Mucosa of gallbladder (tissue), 1 donor: ENCODE data around the gene CSAD. TPM values are rescaled to one million over a fixed set of nuclear protein-coding genes. Genes with fewer than 3 reads are reported as not detected.
"Not testable (repeated sequence)": the region's sequence is repeated elsewhere in the genome, so short reads cannot be mapped to it uniquely, and the experiment has no call there.

ENCODE experiments used
- DNase-seq: peaks from one replicate; pipeline ENCODE4 v3.0.0-alpha.2; 2020; ENCODE audit warnings: low spot score
- total RNA-seq: library from RNA; stranded (reverse); gene quantifications from one replicate; pipeline ENCODE4 v1.2.1, GENCODE V29; 2021
- donor health status: DM: no; HTN: no; CAD: no.

The CSAD gene
- total RNA-seq, 1 donor from 2014 or later = 44.3 TPM

DNA sequence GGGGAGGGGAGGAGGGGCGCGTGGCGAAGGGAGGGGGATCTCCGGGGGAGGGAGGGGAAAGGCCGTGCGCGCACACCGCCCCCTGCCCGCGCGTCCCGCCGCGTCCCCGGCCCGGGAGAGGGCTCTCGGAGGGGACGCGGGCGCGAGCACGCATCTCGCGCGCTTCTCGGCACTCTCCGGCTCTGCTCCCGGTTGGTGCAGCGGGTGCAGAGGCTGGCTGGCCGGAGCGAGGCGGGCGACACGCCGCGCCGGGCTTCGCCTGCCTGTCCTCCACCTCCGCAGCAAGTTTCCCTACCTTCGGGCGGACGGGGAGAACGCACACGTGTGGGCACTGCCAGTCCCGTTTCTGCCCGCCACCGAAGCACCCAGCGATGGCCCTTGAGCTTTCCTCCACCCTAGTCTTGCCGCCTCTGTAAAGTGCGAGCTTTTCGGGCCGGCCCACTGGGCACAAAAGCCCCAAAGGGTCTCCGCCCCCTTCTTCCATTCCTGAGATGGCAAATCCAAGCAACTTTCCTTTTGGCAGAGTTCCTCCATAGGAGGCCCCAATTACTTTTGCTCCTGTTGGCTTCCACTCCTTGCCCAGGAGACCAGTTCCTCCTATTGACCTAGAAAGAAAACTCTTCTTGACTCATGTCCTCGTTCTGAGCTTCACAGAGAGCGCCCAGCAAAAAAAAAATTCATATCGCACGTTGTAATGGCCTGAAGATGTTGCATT lies 363 bp upstream of the CSAD start:
- peak; percentile 66 for DNase-seq

DNA sequence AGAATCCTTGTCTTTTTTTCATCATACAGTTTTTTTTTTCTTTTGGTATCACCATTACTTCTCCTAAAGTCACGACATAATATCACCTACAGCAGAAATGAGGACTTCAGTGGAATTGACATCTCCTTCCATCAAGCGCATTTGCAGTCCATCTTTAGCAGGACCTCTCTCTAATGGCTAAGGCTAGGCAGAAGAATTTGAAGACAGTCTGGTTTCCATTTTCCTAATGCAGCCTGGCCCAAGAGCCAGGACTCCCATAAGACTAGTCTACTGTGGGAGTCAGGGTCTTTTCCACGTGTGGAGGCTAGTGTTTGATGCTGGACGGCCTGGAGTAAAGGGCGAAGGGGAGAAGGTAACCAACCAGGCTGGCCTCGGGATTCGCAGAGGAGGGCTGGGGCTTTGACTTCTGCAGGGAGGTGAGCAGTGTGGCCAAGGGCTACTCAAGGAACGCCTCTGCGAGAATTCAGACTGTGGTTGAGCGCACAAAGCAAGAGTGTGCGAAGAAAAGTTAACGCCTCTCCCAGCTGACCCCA lies 972 bp downstream of the CSAD start:
- no peak for DNase-seq

DNA sequence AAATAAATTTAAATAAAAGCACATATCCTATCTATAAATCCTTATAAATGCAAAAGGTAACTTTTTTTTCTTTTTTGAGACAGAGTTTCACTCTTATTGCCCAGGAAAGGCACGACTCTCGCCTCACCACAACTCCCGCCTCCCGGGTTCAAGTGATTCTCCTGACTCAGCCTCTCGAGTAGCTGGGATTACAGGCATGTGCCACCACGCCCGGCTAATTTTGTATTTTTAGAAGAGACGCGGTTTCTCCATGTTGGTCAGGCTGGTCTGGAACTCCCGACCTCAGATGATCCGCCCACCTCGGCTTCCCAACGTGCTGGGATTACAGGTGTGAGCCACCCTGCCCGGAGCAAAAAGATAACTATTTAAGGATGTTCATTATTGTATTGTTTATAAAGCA lies 1.9 kb downstream of the CSAD start:
- not testable (repeated sequence) for DNase-seq

DNA sequence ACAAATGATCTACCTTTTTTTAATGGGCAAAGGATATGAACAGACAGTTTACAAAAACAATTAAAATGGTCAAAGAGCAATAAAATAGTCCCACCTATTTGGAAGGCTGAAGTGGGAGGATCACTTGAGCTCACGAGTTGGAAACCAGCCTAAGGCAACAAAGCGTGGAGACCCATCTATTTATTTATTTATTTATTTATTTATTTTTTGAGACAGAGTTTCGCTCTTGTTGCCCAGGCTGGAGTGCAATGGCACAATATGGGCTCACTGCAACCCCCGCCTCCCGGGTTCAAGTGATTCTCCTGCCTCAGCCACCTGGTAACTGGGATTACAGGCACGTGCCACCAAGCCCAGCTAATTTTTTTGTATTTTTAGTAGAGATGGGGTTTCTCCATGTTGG lies 3.3 kb downstream of the CSAD start:
- DNase-seq = not testable (repeated sequence)

DNA sequence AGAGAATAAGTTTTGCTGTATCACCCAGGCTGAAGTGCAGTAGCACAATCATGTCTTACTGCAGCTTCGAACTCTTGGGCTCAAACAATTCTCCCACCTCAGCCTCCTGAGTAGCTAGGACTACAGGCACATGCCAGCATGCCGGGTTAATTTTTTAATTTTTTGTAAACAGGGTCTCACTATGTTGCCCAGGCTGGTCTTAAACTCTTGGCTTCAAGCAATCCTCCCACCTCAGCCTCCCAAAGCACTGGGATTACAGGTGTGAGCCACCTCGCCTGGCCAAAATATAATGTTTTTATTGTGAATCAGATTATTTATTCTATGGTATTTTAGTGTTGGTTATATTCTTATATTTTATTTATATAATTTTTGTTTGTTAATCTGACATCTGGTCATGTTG lies 4.0 kb downstream of the CSAD start:
- DNase-seq = no peak

DNA sequence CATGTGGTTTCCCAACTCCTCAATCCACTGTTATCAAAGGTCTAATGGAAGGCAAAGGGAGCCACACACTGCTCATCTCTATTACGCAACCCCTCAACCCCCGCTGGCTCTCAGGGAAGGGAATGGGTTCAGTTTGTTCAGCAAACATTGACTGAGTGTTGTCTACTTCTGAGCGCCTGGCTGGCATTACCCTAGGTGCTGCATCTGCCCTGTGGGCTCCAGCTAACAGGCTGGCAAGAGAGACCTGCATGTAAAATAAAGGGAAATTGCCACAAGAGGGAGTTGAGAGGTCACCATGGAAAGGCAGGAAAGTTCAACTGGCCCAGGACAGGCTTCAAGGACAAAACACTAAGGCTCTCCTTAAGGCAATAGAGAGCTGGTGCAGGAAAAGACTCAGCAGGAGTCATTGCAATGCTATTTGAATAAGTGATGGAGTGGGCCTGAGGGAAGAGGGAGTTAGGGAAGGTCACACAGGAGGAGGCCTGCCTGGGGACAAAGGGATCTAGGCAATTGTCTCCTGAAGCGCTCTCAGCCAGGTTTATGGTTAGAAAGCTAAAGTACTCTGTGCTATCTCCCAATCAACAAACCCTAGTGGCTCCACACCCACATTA lies 5.7 kb downstream of the CSAD start:
- DNase-seq = no peak

DNA sequence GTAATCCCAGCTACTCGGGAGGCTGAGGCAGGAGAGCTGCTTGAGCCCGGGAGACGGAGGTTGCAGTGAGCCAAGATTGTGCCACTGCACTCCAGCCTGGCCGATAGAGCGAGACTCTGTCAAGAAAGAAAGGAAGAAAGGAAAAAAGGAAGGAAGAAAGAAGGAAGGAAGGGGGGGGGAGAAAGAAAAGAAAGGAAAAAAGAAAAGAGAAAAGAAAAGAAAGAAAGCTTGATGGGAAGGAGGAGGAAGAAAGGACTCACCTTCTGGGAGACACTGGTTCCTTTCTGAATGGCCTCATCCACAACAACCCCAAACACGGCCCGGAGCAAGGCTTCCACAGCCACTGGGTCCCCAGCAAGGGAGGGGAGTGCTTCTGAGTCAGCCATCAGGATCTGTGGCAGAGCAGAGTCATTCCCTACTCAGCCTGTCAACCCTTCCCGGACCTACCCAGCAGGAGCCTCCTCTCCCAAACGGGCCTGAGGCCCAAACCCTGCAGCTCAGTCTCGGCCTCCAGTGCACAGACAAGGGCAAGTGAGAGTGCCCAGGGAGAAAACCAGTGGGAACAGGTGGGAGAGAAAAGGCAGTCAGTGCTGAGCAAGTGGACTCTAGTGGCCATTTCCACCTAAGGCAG lies 7.5 kb downstream of the CSAD start:
- no peak for DNase-seq

DNA sequence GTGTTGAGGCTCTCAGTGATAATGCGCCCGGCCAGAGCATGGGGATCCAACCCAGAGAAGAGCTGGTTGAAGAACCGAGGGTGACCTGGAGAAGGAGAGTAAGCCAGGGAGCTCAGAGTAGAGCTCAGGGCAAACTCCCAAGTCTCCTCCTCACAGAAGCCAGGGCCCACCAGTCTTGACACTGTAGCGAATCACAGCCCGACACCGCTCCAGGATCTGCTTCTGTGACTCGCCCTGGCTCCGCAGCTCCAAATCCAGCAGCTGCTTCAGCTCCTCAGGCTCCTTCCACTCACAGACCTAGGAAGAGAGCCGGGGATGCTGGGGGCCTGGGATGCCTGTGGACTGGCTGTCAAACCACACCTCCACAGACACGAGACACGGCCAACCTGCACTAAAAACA lies 8.4 kb downstream of the CSAD start:
- no peak for DNase-seq

DNA sequence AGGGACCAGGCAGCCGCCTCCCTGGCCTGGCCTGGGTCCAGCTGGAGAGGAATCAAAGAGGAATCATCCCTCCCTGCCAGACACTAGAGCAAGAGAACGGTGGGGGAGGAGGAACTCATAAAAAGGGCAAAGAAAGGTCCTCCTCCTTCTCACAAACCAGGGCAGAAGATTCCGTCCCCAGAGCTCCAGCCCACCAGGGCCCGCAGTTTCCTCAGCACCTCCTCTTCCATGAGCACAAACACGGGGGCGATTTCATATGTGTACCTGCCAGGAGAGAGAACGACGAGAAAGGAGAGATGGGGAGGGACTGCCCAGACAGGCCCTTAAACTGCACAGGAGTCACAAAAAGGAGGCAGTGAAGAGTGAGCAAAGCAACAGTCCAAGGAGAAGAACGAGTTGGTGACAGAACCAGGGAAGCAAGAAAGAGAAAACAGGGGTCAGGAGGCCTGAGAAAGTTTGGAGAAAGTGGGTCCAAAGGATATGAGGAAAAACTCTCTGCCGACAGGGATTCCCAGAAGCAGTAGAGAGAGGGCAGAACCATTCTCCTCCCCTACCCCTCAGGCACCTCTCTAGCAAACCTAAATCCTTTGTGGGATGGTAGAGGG lies 8.9 kb downstream of the CSAD start:
- DNase-seq = no peak

DNA sequence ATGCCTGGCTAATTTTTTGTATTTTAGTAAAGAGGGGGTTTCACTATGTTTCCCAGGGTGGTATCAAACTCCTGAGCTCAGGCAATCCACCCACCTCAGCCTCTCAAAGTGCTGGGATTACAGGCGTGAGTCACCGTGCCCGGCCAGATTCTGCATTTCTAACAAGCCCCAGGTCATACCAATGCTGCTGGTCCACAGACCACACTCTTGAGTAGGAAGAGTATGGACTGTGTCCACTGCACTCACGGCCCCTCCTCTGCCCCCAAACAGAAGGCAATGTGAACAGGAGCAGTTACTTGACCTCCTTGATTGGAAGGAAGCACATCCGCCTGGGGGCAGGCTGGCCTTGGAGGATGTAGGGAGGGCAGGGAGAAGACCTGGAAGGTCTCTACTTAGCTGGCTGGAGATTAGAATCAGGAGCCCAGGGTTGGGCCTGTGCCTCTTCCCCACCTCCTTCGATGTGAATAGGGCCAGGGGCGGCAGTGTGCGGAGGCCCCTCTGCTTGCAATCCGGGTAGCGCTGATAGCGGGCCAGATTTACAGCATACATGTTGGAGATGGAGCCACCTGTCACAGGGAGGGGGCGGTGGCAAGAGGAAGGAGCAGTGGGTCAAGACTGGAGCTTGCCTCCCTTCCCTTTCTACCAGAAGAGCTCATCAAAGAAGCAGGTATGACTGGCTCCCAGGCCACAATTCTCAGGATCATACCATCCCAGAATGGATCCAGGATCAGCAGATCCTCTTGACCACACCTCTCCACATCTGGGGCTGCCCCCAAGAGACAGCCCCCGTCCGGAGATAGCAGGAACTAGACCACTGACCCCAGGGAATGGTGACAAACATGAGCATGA lies 9.6 kb downstream of the CSAD start:
- DNase-seq = no peak

DNA sequence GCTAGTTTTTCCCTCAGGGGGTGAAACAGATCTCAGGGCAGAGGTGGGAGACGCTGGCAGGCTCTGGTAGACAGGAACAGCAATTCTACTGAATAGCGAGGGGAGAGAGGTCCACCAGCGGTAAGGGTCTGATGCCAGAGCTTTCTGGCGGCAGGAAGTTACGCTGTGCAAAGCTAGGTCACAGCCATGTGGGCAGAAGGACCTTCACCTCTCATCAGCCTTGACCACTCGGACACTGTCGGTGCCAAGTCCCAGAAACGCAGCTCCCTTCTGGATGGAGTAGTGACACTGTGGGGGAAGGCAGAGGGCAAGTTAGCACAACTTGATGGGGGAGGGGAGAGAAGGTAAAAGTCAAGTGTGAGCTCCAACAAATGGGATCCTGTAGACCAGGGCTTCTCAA lies 10.5 kb downstream of the CSAD start:
- no peak for DNase-seq

DNA sequence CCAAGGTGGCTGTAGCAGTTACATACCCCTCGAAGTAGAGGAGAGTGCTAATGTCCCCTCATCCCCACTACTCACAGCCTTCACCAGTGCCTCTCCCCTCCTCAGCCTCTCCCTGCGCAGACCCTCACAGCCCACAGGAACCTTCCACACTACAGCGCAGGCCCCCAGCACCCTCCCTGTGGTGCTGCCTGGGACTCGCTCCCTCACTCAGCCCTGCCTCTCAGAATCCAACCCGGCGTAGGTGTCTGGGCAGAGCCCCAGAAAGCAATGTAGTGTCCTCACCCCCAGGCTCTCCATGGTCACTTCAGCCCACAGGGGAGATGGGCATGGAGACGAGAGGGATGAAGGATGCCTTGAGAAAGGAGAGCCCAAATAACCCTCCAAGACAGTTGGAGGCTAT lies 11.1 kb downstream of the CSAD start:
- no peak for DNase-seq

DNA sequence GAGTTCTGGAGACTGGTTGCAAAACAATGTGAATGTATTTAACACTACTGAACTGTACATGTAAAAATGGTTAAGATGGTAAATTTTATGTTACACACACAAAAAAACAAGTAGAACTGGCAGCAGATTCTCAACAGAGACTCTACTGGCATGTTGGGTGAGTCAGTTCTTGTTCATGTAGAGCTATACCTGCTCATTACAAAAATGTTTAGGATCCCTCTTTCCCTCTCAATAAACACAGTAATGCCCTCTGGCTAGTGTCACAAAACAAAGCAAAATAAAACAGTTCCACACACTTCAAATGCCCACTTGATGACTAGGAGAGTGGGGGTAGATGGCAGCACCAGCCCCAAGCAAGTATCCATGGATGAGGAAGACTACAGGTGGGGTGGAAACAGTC lies 13.9 kb downstream of the CSAD start:
- DNase-seq = no peak

DNA sequence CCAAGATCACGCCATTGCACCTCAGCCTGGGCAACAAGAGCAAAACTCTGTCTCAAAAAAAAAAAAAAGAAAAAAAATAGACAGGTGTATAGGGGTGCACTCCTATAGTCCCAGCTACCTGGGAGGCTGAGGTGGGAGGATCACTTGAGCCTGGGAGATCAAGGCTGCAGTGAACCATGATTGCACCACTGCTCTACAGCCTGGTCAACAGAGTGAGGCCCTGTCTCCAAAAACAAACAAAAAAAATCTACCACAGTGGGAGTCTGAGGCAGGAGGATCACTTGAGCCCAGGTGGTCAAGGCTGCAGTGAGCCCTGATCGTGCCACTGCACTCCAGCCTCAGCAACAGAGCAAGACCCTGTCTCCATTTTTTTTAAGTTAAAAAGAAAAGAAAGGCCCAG lies 17.7 kb downstream of the CSAD start:
- DNase-seq = not testable (repeated sequence)

DNA sequence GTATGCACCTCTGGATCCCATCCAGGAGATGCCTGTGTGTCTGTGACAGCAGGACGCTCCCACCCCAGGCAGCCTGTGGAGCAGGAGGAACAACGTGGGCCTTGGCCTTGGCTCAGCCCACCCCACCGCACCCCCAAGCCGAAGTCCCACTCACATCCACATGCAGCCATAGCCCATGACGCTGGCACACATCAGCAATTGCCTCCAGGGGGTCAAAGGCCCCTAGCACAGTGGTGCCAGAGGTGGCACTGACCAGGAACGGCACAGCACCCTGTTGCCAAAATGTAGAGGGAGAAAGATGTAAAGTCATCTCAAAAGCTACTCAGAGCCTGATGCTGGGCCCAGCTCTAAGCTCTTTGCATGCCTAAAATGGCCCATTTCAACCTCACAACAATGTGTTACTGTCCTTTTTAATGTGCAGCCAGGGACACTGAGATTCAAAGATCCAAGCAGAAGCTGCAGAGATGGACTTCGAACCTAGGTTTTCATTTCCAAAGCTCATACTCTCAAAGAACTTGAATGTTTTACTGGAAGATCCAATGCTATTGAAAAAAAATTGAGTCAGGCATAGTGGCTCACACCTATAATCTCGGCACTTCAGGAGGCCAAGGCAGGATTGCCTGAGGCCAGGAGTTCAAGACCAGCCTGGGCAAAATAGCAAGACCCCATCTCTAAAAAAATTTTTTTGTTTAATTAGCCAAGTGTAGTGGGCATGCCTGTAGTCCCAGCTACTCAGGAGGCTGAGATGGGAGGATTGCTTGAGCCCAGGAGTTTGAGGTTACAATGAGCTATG lies 19.4 kb downstream of the CSAD start:
- no peak for DNase-seq

DNA sequence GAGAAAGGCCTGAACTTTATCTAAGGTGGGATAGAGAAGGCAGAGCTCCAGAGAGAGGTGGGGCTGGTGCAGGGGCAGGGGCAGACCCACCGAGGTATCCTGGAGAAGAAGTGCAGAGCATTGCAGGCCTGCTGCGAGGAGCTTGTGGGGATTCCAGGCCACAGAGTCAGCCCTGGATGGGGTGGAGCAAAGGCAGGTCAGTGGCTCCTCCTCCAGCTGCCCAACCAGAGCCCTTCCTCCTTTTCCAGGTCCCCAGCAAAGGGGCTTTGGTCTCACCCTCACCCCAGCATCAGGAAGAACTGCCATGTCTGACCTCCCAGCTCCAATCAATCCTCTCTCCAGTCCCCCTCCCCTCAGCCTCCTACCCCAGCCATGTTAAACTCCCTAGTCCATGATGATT lies 20.1 kb downstream of the CSAD start:
- no peak for DNase-seq

DNA sequence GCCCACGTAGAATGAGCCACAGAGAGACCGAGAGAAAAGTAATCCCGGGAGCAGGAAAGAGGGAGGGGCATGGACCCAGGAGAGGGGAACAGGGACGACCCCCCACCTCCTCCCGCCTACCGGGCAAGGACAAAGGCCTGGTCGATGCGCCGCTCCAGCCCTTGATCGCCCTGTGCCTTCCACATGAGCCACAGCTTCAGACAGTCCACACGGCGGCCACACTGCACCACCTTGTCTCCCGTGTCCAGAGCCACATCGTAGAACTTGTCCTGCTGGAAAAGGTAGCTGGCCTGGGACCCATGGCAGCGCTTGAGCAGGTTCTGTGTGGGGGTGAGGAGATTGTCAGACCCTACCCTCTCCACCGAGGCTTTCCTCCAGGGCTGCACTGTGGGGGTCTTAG lies 20.7 kb downstream of the CSAD start:
- no peak for DNase-seq

DNA sequence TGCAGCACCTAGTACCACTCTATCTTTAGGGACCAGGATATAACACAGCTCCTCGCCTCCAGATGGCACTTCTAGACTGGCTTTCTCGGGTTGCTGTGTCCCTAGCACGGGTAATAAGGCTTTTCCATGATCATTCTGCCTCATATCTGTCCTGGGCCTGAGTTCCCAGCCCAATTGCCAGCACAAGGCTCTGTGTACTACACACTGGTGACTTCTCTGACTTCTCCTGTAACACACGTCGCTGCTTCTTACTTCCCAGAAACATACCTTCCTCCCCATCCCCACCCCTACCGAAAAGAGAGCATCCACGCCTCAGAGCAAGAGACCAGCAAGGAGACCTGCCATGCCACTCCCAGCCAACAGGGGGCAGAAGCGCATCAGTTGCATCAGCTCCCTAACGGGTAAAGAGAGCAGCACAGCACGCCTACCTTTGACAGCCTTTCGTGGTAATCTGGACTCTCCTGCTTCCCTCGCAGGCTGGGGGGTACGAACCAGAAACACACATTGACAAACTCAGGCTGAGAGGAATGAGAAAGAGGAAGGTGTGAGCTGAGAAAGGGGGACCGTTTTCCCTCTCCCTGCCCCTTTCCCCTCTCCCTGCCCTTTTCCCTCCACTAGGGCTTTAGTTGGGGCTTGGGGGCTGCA lies 21.4 kb downstream of the CSAD start:
- DNase-seq = peak; percentile 89

DNA sequence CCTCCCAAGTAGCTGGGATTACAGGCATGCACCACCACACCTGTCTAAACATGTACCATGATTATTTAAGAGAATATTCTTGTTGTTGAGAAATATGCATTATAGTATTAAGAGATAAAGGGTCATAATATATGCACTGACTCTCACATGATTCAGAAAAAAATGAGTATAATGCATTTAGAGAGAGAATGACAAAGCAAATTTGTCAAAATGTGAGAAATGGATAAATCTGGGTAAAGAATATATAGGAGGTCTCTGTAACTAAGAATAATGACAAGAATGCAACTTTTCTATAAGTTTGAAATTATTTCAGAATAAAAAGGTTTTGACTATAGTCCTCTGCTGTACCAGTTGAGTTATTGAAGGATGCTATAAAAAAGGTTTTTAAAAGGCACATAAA lies 28.3 kb downstream of the CSAD start:
- no peak for DNase-seq

DNA sequence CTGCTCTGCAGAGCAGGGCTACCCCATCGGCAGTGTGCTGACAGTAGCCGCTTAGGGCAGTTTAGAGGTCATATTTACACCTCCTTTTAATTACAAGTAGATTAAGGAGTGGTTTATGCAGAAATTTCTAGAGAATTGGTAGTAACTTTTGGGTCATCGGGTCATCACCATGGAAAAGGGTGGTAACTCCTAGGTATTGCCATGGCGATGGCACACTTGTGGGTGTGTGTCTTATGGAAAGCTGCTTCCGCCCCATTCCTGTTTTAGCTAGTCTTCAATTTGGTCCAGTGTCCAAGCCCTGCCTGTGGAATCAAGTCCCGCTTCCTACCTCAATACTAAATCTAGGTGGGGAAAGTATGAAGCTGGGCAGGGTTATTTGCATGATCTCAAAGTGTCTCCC lies 29.7 kb downstream of the CSAD start:
- no peak for DNase-seq
